GM19455 (cell line): ENCODE results near the gene LIMS2.

Source experiments
- ATAC-seq: cut with Tn5 transposase; IDR thresholded peaks from one replicate; pipeline ENCODE4 v1.9.1; 2021; ENCODE audit not compliant: unreplicated experiment

LIMS2 gene

GRCh38 chr2:127635380-127636237 is 39.7 kb downstream of the LIMS2 start:
- no peak for ATAC-seq

GRCh38 chr2:127634626-127635379 is 40.5 kb downstream of the LIMS2 start:
- ATAC-seq = no peak

DNA sequence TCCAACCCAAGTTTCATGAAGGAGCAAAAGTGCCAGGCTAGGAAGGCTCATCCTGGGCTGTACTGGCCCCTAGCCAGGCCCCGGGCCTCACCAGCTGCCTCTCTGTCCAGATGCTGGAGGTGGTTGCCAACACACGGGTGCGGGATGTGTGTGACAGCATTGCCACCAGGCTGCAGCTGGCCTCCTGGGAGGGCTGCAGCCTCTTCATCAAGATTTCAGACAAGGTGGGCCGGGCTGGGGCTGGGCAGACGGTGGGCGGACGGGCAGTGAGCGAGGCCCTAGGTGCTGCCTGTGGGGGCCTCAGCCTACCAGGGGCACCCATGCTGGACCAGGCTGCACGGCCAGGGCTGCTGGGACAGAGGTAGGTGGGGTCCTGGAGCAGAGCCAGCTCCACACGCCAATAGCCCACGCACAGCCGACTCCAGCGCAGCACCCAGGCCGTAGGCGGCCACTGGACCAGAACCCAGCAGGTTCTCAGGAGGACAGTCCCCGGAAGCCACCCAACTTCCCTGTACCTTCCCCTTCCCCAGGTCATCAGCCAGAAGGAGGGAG is 41.2 kb downstream of the LIMS2 start:
- ATAC-seq = no peak

- no peak for ATAC-seq
Measured at GRCh38 chr2:127633556-127634065, 41.7 kb downstream of the LIMS2 start.

DNA sequence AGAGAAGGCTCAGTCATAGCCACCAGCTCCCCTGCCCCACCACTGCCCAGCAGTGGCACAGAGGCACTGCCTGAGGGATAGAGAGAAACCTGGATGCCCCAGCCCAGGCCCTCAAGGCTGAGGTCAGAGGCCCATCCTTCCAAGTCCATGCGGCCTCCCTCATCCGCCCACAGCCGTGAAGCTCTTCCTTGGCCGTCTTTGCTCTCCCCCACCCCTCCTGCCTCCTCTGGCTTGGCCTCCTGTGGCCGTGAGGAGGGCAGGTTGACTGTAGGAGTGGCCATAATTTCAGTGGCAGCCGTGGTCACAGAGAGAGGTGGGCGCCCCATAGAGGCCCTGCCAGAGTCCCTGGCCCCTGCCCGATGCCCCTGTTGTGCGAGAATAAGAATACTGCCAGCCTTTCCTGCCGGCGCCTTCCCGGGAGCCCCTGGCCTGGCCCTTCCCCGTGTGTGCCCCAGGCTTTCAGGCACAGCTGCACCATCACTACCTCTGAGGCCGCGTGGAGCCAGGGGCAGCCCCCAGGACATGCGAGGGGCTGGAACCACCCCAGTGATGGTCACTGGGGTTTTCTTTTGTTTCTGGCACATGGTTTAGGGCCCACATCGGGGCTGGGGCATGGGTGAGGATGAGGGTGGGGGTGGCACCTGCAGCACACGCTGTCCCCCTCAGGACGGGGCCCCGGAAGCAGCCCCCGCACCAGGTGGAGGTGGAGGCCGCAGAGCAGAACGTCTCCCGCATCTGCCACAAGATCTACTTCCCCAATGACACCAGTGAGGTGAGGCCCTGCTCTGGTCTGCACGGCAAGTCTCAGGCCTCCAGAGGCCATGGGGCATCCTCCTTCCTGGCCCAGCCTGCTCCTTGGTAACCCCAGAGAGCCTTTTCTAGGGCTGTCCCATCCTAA is 42.5 kb downstream of the LIMS2 start:
- no peak for ATAC-seq

DNA sequence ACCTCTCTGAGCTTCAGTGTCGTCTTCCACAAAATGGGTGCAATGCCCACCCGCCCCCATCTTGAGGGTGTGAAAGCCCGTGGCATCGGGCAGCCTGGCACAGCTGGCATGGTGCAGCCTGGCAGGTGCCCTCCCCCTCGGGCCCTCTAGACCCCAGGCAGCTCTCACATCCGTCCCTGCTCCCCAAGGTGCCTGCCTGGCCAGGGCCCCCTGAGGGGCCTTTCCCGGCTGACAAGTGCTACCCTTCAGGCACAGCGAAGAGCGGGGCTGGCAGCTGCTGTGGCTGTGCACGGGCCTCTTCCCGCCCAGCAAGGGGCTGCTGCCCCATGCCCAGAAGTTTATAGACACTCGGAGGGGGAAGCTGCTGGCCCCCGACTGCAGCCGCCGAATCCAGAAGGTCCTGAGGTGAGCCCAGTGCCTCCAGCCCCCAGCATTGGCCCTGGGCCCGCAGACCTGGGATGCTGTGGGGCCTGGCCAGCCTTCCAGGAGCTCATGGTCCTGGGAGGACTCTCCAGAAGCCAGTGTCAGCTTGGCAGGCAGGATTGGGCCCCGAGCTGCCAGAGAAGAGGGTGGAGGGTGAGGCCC is 43.2 kb downstream of the LIMS2 start:
- ATAC-seq = no peak

GRCh38 chr2:127631541-127631996 is 43.8 kb downstream of the LIMS2 start:
- no peak for ATAC-seq

DNA sequence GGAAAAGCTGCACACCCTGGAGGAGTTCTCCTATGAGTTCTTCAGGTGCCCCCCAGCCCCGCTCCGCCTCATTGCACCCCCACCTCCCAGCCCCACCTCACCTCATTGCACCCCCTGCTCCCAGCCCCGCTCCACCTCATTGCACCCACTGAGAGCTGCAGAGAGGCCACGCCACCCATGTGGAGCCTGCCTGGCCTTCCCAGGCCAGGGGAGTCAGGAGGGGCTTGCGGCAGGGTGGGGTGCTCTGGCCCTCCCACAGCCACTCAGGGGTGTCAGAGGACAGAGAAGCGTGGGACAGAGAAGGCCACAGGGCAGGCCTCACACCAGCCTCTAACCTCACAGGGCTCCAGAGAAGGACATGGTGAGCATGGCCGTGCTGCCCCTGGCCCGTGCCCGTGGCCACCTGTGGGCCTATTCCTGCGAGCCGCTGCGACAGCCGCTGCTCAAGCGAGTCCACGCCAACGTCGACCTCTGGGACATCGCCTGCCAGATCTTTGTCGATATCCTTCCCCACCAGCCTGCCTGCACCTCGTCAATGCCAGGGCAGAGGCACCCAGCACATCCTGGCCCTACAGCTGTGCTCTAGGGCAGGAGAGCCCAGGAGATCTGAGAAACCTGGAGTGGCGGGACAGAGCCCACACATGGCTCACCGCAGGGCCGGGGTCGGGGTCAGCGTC is 44.3 kb downstream of the LIMS2 start:
- no peak for ATAC-seq

DNA sequence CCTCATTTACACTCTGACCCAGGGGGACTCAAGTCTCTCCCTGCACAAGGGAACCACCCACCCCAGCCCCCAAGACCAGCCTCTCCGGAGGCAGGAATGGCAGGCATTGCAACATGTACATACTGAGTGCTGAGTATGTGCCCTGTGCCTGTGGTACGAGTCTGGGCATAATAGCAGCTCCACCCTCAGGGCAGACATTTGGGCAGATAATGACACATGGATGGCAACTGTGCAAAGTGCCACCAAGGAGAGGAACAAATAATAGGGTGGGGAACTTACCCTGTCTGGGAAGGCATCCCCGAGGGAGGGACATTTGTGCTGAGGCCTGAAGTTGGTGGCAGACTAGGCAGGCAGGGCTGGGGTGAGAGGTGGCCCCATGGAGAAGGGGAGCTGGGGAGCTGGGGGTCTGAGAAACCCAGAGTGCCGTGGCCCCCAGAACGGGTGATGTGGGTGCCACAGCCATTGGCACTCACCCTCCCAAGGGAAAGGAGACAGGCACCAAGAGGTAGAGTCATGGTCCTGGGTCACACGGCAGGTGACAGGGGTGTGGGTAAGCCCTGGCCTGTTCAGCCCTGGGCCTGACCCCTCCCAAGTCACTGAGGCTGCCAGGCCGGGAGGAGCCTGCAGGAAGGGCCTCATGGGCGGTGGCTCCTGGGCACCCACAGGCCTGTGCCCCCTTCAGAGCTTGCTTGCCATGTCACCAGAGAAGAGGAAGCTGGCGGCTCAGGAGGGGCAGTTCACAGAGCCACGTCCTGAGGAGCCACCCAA is 45.0 kb downstream of the LIMS2 start:
- no peak for ATAC-seq

GRCh38 chr2:127629637-127630036 is 45.7 kb downstream of the LIMS2 start:
- ATAC-seq = no peak

DNA sequence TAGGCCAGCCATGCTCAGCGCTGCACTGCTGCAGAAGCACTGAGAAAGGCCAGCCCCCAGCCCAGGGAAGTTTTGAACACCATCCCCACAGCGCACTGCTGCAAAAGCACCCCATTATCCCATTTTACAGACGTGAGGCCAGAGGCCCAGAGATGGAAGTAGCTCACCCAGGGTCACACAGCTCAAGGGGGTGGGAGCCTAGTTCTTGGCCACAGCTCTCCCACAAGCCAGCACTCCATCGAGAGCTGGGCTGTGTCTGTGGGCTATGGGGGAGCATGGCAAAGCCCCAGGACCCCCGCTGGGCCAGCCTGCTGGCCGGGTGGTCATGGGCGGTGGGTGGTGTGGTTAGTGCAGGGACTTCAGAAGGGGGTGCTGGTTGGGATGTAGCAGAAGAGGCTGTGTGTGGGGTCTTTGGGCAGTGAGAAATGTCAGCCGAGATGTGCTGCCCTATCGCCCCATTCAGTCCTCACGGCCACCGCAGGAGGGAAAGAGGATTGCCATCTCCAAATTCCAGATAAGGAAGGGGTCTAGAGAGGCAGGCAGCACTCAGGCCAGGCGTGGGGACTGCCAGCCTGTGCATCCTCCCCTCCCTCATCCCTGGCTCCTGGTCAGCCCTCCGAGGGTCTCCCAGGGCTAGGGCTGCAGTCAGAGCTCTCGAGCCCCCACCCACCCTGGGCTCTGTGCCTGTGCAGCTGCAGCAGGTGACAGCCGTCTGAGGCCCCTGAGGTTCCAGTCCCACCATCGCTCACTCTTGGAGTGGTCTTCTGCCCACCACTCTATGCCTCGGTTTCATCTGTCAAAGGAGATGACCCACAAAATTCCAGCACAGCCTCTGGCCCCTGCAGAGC is 46.3 kb downstream of the LIMS2 start:
- ATAC-seq = no peak

- no peak for ATAC-seq
Measured at GRCh38 chr2:127627740-127628571, 47.4 kb downstream of the LIMS2 start.

GRCh38 chr2:127626917-127627739 is 48.2 kb downstream of the LIMS2 start:
- no peak for ATAC-seq

DNA sequence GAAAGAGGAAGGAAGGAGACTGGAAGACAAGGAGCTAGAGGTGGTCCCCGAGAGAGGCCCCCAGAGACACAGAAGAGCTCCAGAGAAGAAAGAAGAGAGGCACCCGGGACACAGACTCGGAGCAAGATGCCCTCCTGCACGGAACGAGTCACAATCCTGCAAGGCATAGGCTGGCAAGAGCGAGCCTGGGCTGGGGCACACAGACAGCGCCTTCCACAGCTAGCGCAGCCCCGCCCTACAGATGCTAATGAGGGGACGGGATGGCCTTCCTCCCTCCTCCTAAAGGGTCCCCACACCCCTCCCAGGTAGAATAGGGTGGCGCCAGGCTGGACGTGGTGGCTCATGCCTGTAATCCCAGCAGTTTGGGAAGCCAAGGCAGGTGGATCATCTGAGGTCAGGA is 49.2 kb downstream of the LIMS2 start:
- no peak for ATAC-seq

GRCh38 chr2:127625572-127625951 is 49.8 kb downstream of the LIMS2 start:
- ATAC-seq = no peak
